Thyroid gland (tissue), 4 donors: ENCODE results near the gene UBTF.

Experiments used
- CTCF ChIP-seq, 6 experiments: fragments of 200-600 bp in 3 of 6; fragments of 450-650 bp in 3 of 6; sonication (generic) in 3 of 6; IDR thresholded peaks; one replicate each; pipeline ENCODE4 v1.5.1; 2016 to 2019; ENCODE audit warnings: antibody characterized with exemption in 6 of 6, mild to moderate bottlenecking in 2 of 6, inconsistent platforms in 1 of 6, moderate library complexity in 1 of 6
- POLR2A ChIP-seq, 2 donors: fragments of 450-650 bp; IDR thresholded peaks; one replicate each; pipeline ENCODE4 v1.6.1; 2017; ENCODE audit warnings: antibody characterized with exemption in 2 of 2, mild to moderate bottlenecking in 2 of 2, moderate library complexity in 1 of 2

- TF ChIP-seq CTCF (IDR thresholded peaks at IDR 0.05) = no peak
- TF ChIP-seq POLR2A (IDR thresholded peaks at IDR 0.05) = no peak
These were observed 26.0 kb downstream of the UBTF start for GRCh38 chr17:44193326-44194084.
